ENCODE results near the gene XG. TPM values are rescaled to one million over a fixed set of nuclear protein-coding genes. Genes with fewer than 3 reads are reported as not detected.
"Not testable (repeated sequence)": the region's sequence is repeated elsewhere in the genome, so short reads cannot be mapped to it uniquely, and the experiment has no call there.

XG gene, protein sequence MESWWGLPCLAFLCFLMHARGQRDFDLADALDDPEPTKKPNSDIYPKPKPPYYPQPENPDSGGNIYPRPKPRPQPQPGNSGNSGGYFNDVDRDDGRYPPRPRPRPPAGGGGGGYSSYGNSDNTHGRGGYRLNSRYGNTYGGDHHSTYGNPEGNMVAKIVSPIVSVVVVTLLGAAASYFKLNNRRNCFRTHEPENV
- 0.27 TPM for polyA plus RNA-seq (2013, experiment 1 of 2)
- 0.17 TPM for polyA plus RNA-seq (2013, experiment 2 of 2)

DNA sequence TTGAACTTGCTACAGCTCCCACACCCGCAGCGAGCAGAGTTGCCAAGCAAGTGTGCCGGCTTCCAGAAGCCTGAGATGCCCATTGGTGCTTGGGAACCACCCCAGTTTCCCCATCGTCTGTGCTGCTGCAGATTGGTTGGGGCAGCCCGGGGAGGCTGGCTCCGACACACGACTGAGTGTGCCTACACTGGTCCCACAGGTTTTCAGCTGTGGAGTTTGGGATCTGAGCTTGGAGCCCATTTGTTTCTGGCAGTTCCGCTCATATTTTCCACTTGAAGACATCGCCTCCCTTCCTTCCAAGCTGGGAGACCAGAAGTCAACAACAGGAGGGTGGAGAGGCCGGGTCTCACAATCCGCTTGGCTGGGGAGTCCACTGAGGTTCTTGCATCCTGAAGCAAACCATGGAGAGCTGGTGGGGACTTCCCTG, at the start of gene XG:
XG (plus strand) TSS at position 167 of the 427 bp plus-strand sequence; CDS start at position 402, 235 bp downstream.
- H3K36me3 ChIP-seq (ENCODE audit: control insufficient read depth, insufficient read depth, low read length); H3K4me1 ChIP-seq (ENCODE audit: control insufficient read depth, low read depth, low read length); H3K18ac ChIP-seq (ENCODE audit: low read length); H3K4ac ChIP-seq (ENCODE audit: low read depth, low read length); H2BK5ac ChIP-seq (ENCODE audit: low read length); H3K27ac ChIP-seq (ENCODE audit: low read depth, low read length); H3K27me3 ChIP-seq (ENCODE audit: insufficient read depth, low read length, poor library complexity); H2BK15ac ChIP-seq (replicated peaks; ENCODE audit: low read depth); H3K4me3 ChIP-seq (ENCODE audit: low read length); H4K8ac ChIP-seq (ENCODE audit: low read depth, low read length); DNase-seq; H4K5ac ChIP-seq (ENCODE audit: low read length); H2AK5ac ChIP-seq (ENCODE audit: low read length); H3K79me2 ChIP-seq (ENCODE audit: control insufficient read depth, insufficient read depth, low read length); H3K9ac ChIP-seq (ENCODE audit: low read length); H3K56ac ChIP-seq (ENCODE audit: low read length); H3K4me2 ChIP-seq (ENCODE audit: low read length); H3K79me1 ChIP-seq (ENCODE audit: low read length); H2BK120ac ChIP-seq (ENCODE audit: low read depth, low read length); H3K23ac ChIP-seq (ENCODE audit: low read length): not testable (repeated sequence)
- WGBS (ENCODE audit: extremely low coverage, insufficient coverage, low lambda C conversion rate) = no CpG with 5 or more reads among the region's 11 CpGs

DNA sequence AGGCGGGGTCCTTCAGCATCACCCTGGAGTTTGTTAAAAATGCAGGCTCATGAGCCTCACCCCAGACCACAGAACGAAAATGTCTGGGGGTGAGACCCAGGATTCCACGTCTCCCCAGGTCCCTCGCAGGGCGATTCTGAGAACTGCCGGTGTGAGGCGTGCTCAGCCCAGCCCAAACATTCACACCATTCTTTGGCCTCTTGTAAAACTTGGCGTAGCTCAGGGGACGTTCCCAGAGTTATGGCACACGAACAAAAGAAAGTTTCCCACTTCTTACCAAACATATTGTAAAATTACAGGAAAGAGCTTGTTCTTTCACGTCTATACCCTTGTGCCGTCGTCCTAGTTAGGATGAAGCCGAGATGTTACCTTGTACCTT, 47.9 kb upstream of the XG start:
- Histone ChIP-seq H2AK5ac (ENCODE audit: low read length) (no peak overlapping the region), H3K36me3 (ENCODE audit: control insufficient read depth, insufficient read depth, low read length) (no peaks in the 10 kb centered on the region), H2BK5ac (ENCODE audit: low read length) (no peak overlapping the region), H3K27ac (ENCODE audit: low read depth, low read length) (no peak overlapping the region), H3K27me3 (ENCODE audit: insufficient read depth, low read length, poor library complexity) (no peaks in the 10 kb centered on the region), H3K4me2 (ENCODE audit: low read length) (no peak overlapping the region), H4K8ac (ENCODE audit: low read depth, low read length) (no peak overlapping the region), H3K18ac (ENCODE audit: low read length) (no peak overlapping the region), H2BK120ac (ENCODE audit: low read depth, low read length) (no peak overlapping the region), H3K9ac (ENCODE audit: low read length) (no peak overlapping the region), H3K79me1 (ENCODE audit: low read length) (peaks cover 12% of the 10 kb centered on the region), H3K4me1 (ENCODE audit: control insufficient read depth, low read depth, low read length) (peaks cover 10% of the 10 kb centered on the region), H4K5ac (ENCODE audit: low read length) (no peak overlapping the region), H3K79me2 (ENCODE audit: control insufficient read depth, insufficient read depth, low read length) (peaks cover 3% of the 10 kb centered on the region), H3K23ac (ENCODE audit: low read length) (no peak overlapping the region), H3K4me3 (ENCODE audit: low read length) (no peak overlapping the region), H3K4ac (ENCODE audit: low read depth, low read length) (no peak overlapping the region), H2BK15ac (replicated peaks; ENCODE audit: low read depth) (no peak overlapping the region), H3K56ac (ENCODE audit: low read length) (no peak overlapping the region)
- peak; percentile 30 for DNase-seq
- no CpG with 5 or more reads among the region's 14 CpGs for WGBS (ENCODE audit: extremely low coverage, insufficient coverage, low lambda C conversion rate)

DNA sequence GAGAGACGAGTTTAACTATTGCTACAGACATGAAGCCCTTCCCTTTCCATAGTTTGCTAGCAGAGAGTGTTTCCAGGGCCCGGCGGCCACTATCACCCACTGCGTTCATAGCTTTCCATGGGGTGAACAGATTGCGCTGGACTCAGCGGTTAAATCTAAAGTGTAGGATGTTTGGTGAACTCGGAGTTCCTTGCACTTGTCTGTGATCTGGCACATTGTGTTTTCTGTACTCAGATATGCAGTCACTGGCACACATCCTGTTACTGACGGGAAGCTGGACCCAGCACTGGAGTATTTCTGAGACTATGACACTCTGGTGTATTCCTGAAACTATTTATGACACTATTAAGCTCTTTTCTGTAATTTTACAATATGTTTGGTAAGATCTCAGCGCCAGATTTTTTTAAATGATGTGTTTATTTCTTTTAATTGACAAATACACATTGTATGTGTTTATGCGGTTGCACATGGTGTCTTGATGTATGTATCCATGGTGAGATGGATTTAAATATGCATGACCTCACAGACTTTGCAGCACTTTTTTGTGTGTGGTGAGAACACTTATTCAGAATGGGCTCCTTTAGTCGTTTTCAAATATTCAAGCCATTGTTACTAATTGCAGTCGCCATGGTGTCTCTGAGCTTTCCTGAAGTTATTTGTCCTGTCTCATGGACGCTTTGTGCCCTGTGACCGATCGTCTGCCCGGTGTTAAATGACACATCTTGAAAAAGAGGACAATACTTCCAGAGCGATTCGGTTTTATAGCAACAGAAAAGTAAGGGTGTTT, 46.6 kb upstream of the XG start:
- Histone ChIP-seq H3K4me2 (ENCODE audit: low read length) (no peak overlapping the region), H3K4ac (ENCODE audit: low read depth, low read length) (no peak overlapping the region), H3K27ac (ENCODE audit: low read depth, low read length) (no peak overlapping the region), H3K36me3 (ENCODE audit: control insufficient read depth, insufficient read depth, low read length) (no peaks in the 10 kb centered on the region), H3K18ac (ENCODE audit: low read length) (no peak overlapping the region), H4K8ac (ENCODE audit: low read depth, low read length) (no peak overlapping the region), H3K56ac (ENCODE audit: low read length) (no peak overlapping the region), H3K79me1 (ENCODE audit: low read length) (peaks cover 14% of the 10 kb centered on the region), H3K23ac (ENCODE audit: low read length) (no peak overlapping the region), H3K4me3 (ENCODE audit: low read length) (no peak overlapping the region), H2AK5ac (ENCODE audit: low read length) (no peak overlapping the region), H2BK15ac (replicated peaks; ENCODE audit: low read depth) (no peak overlapping the region), H3K79me2 (ENCODE audit: control insufficient read depth, insufficient read depth, low read length) (peaks cover 3% of the 10 kb centered on the region), H3K9ac (ENCODE audit: low read length) (no peak overlapping the region), H3K4me1 (ENCODE audit: control insufficient read depth, low read depth, low read length) (peaks cover 10% of the 10 kb centered on the region), H2BK120ac (ENCODE audit: low read depth, low read length) (no peak overlapping the region), H4K5ac (ENCODE audit: low read length) (no peak overlapping the region), H2BK5ac (ENCODE audit: low read length) (no peak overlapping the region), H3K27me3 (ENCODE audit: insufficient read depth, low read length, poor library complexity) (no peaks in the 10 kb centered on the region)
- DNase-seq = no peak
- WGBS (ENCODE audit: extremely low coverage, insufficient coverage, low lambda C conversion rate) = no CpG with 5 or more reads among the region's 18 CpGs

DNA sequence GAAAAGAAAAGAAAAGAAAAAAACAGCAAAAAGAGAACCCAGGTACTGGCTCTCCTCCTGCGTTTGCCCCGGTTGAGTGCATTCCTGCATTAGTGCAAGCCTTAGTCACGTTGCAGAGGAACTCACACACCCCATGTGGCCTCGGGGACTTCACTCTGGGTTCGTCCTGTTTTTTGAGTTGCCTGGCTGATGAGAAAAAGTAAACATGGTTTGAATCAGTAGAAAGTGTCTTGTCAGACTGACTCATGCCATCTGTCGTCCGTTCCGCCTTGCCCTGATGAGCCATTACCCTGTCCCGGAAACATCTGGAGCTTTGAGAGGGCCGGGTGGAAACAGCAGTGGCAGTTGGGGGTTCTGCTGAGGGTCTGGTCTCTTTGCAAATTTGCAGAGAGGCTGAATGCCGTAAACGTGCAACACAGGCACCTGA, 44.5 kb upstream of the XG start:
- no peak overlapping the region for H3K23ac ChIP-seq (ENCODE audit: low read length)
- H3K27ac ChIP-seq (ENCODE audit: low read depth, low read length) = peak overlapping the region; percentile 60
- no peak overlapping the region for H2BK15ac ChIP-seq (replicated peaks; ENCODE audit: low read depth)
- DNase-seq = peak; percentile 95
- no peak overlapping the region for H3K4me2 ChIP-seq (ENCODE audit: low read length)
- H3K56ac ChIP-seq (ENCODE audit: low read length) = peak overlapping the region; percentile 58
- no CpG with 5 or more reads among the region's 12 CpGs for WGBS (ENCODE audit: extremely low coverage, insufficient coverage, low lambda C conversion rate)
- no peak overlapping the region for H4K5ac ChIP-seq (ENCODE audit: low read length)
- no peak overlapping the region for H4K8ac ChIP-seq (ENCODE audit: low read depth, low read length)
- H2BK120ac ChIP-seq (ENCODE audit: low read depth, low read length) = no peak overlapping the region
- H2AK5ac ChIP-seq (ENCODE audit: low read length) = no peak overlapping the region
- H3K27me3 ChIP-seq (ENCODE audit: insufficient read depth, low read length, poor library complexity) = no peaks in the 10 kb centered on the region
- no peak overlapping the region for H3K18ac ChIP-seq (ENCODE audit: low read length)
- H3K9ac ChIP-seq (ENCODE audit: low read length) = no peak overlapping the region
- peaks cover 10% of the 10 kb centered on the region for H3K4me1 ChIP-seq (ENCODE audit: control insufficient read depth, low read depth, low read length)
- H3K4me3 ChIP-seq (ENCODE audit: low read length) = no peak overlapping the region
- no peak overlapping the region for H3K4ac ChIP-seq (ENCODE audit: low read depth, low read length)
- H3K79me1 ChIP-seq (ENCODE audit: low read length) = peaks cover 9% of the 10 kb centered on the region
- peaks cover 3% of the 10 kb centered on the region for H3K79me2 ChIP-seq (ENCODE audit: control insufficient read depth, insufficient read depth, low read length)
- H3K36me3 ChIP-seq (ENCODE audit: control insufficient read depth, insufficient read depth, low read length) = no peaks in the 10 kb centered on the region
- no peak overlapping the region for H2BK5ac ChIP-seq (ENCODE audit: low read length)

DNA sequence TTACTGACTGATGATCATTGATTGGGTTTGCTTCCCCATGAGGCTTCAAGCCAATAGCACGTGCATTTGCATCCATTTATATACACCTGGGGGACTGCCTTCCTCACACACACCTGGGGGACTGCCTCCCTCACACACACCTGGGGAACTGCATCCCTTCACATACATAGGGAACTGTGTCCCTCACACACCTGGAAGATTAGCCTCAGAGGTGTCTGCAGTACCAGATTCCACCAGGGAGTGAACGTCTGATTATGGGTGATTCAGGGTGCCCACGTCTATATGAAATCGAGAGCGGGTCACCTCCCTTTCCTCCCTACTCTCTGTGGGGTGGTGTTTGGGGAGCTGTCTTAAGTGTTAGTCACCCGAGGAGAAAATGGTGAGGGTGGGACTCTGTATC, 43.8 kb upstream of the XG start:
- Histone ChIP-seq H4K8ac (ENCODE audit: low read depth, low read length) (no peak overlapping the region), H3K79me2 (ENCODE audit: control insufficient read depth, insufficient read depth, low read length) (peaks cover 2% of the 10 kb centered on the region), H3K4ac (ENCODE audit: low read depth, low read length) (no peak overlapping the region), H4K5ac (ENCODE audit: low read length) (no peak overlapping the region), H3K56ac (ENCODE audit: low read length) (no peak overlapping the region), H3K23ac (ENCODE audit: low read length) (no peak overlapping the region), H3K79me1 (ENCODE audit: low read length) (peaks cover 13% of the 10 kb centered on the region), H2BK120ac (ENCODE audit: low read depth, low read length) (no peak overlapping the region), H3K9ac (ENCODE audit: low read length) (no peak overlapping the region), H2BK15ac (replicated peaks; ENCODE audit: low read depth) (no peak overlapping the region), H2AK5ac (ENCODE audit: low read length) (no peak overlapping the region), H3K36me3 (ENCODE audit: control insufficient read depth, insufficient read depth, low read length) (no peaks in the 10 kb centered on the region), H2BK5ac (ENCODE audit: low read length) (no peak overlapping the region), H3K4me2 (ENCODE audit: low read length) (no peak overlapping the region), H3K18ac (ENCODE audit: low read length) (peak overlapping the region; percentile 15), H3K4me1 (ENCODE audit: control insufficient read depth, low read depth, low read length) (peaks cover 9% of the 10 kb centered on the region), H3K27me3 (ENCODE audit: insufficient read depth, low read length, poor library complexity) (no peaks in the 10 kb centered on the region), H3K27ac (ENCODE audit: low read depth, low read length) (no peak overlapping the region), H3K4me3 (ENCODE audit: low read length) (no peak overlapping the region)
- DNase-seq = no peak
- no CpG with 5 or more reads among the region's 6 CpGs for WGBS (ENCODE audit: extremely low coverage, insufficient coverage, low lambda C conversion rate)
